GM19023 (cell line): ENCODE results near the gene CRYL1.

Experiments
- ATAC-seq: cut with Tn5 transposase; IDR thresholded peaks from one replicate; pipeline ENCODE4 v1.9.1; 2021; ENCODE audit warnings: mild to moderate bottlenecking, moderate library complexity; ENCODE audit not compliant: unreplicated experiment

CRYL1 gene

GRCh38 chr13:20403826-20404225 lies 121.8 kb downstream of the CRYL1 start:
- ATAC-seq = no peak

GRCh38 chr13:20402881-20403280 lies 122.8 kb downstream of the CRYL1 start:
- ATAC-seq = no peak

GRCh38 chr13:20401931-20402856 lies 123.5 kb downstream of the CRYL1 start:
- ATAC-seq = no peak

DNA sequence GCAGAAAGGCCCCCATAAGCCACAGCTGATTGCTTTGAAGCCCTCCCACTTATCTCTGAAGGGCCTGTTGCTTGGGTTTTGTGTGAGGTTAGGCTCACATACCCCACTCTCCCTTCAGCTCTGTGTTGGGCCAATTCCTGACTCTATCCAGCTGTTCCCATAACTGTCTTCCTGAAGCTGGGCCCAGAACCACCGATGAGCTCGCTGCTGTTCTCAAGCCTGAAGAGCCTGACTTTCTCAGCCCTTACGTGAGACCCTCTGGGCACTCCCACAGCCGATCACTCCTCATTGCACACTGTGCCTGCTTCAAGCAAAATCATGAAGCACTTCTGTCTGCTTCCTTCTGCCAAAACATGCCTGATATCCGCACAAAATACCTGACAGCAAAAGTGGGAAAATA lies 124.1 kb downstream of the CRYL1 start:
- ATAC-seq = no peak

GRCh38 chr13:20400774-20401173 lies 124.9 kb downstream of the CRYL1 start:
- no peak for ATAC-seq

DNA sequence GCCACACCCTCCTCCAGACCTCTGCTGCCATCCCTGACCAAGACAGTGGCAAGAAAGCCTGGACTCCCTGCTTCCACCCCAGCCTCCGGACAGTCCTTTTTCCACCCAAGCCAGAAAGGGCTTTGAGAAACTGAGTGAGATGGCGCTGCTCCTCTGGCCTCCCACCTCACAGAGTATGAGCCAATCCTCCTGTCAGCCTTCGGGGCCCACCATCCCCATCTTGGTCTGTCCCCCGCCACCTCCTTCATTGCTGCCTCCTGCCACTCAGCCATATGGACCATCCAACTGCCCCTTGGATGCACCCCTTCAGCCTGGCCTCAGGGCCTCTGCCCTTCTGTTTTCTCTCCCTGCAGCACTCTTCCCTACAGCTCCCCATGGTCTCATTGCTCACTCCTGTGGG lies 125.7 kb downstream of the CRYL1 start:
- ATAC-seq = no peak

GRCh38 chr13:20399515-20399914 lies 126.1 kb downstream of the CRYL1 start:
- ATAC-seq = no peak

DNA sequence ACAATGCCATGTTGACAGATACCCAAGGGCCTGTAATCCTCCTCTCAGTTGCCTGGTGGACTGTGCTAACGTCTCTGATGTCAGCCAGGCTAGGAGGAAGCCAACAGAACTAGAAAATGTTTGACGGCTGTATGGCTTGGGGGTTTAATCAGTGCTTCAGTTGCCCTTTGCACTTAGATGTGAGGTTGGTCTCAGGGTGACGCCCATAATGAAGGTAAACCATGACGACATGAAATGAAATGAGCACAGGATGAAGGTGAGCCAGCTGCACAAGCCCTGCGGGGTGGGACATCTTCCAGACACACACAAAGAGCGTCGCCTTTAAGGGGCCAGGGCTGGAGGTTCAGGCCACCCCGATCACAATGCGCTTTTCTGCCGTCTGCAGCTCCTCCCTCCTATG lies 127.2 kb downstream of the CRYL1 start:
- no peak for ATAC-seq

GRCh38 chr13:20397896-20398295 lies 127.8 kb downstream of the CRYL1 start:
- no peak for ATAC-seq

DNA sequence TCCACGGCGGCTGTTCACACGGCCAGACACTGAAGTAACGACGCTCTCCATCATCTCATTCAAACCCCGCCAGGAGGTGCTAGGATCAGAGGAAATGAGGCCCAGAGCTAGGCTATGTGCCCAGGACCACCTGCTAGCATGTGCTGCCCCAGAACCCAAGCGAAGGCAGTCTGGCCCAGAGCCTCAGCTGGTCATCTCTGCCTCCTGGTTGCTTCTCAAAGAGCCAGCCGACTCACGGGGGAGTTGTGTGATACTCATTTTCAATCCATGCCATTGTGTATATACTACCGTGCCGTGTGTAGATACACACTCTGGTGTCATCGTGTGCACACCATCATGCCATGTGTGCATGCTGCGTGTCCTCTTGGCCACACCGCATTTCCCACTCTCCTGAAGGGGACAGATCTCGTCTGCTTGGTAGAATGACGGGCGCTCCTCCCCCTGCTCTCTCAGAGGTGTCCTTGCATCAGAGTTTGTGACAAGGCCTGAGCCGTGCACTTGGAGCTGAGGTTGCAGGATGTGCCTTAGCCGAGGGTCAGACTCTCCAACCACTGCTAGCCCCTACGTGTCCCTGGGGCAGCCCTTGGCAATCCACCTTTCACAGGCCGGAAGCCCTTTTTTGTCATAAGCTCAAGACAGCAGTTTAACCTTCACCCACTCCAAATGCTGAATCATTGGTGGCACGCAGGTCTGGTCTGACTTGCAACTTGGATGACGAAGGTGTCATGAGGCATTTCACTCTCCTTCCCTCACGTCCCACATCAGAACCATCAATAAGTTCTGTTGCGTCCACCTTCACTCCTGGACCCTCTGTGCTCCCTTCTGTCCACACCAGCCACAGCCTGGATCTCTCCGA lies 130.4 kb downstream of the CRYL1 start:
- ATAC-seq = no peak

GRCh38 chr13:20394506-20394905 lies 131.2 kb downstream of the CRYL1 start:
- no peak for ATAC-seq

GRCh38 chr13:20394169-20394501 lies 131.5 kb downstream of the CRYL1 start:
- no peak for ATAC-seq

- no peak for ATAC-seq
These were observed 132.1 kb downstream of the CRYL1 start for GRCh38 chr13:20393273-20394168.

- no peak for ATAC-seq
These were observed 133.1 kb downstream of the CRYL1 start for GRCh38 chr13:20392530-20392929.

- ATAC-seq = no peak
These were observed 133.8 kb downstream of the CRYL1 start for GRCh38 chr13:20391597-20392452.

GRCh38 chr13:20390526-20391175 lies 135.0 kb downstream of the CRYL1 start:
- no peak for ATAC-seq

- ATAC-seq = no peak
These were observed 135.7 kb downstream of the CRYL1 start for GRCh38 chr13:20389696-20390525.

- no peak for ATAC-seq
These were observed 137.5 kb downstream of the CRYL1 start for GRCh38 chr13:20388184-20388583.
